ENCODE results near the gene DNM2. TPM values are rescaled to one million over a fixed set of nuclear protein-coding genes. Genes with fewer than 3 reads are reported as not detected.

Gene DNM2
- total and polyA plus RNA-seq, 2 of the 13 experiments (the other 11 are each of a cell fraction or from before 2014, with no cell fraction given): 41.7 to 59.8 TPM

- TF ChIP-seq BHLHE40 (IDR thresholded peaks at IDR 0.05; ENCODE audit: low read length) (no peak), ZNF644 (CRISPR knock-in tag; IDR thresholded peaks at IDR 0.05; ENCODE audit: low read depth) (no peak), ATRX (CRISPR knock-in tag; IDR thresholded peaks at IDR 0.05; ENCODE audit: borderline replicate concordance) (no peak), ZNF354B (CRISPR knock-in tag; IDR thresholded peaks at IDR 0.05) (no peak), SAFB2 (CRISPR knock-in tag; IDR thresholded peaks at IDR 0.05; ENCODE audit: borderline replicate concordance, low read depth) (no peak), CBX1 (IDR thresholded peaks at IDR 0.05; ENCODE audit: low read depth) (no peak), CCDC6 (CRISPR knock-in tag; IDR thresholded peaks at IDR 0.05) (no peak), MAX (IDR thresholded peaks at IDR 0.05) (peak; percentile 48; the same call in 1 of the 2 replicates), PHF20 (CRISPR knock-in tag; IDR thresholded peaks at IDR 0.05) (no peak), DNMT3B (CRISPR knock-in tag; conservative IDR thresholded peaks at IDR 0.05) (no peak), PBX3 (CRISPR knock-in tag; IDR thresholded peaks at IDR 0.05; ENCODE audit: borderline replicate concordance) (no peak), NCOA1 (CRISPR knock-in tag; IDR thresholded peaks at IDR 0.05) (no peak), ZNF720 (CRISPR knock-in tag; IDR thresholded peaks at IDR 0.05) (no peak), ATF1 (CRISPR knock-in tag; IDR thresholded peaks at IDR 0.05) (no peak), ZBTB46 (CRISPR knock-in tag; IDR thresholded peaks at IDR 0.05; ENCODE audit: borderline replicate concordance) (no peak), ZNF207 (IDR thresholded peaks at IDR 0.05; ENCODE audit: borderline replicate concordance) (no peak), ZNF616 (CRISPR knock-in tag; IDR thresholded peaks at IDR 0.05; ENCODE audit: low read depth) (no peak), SNAPC2 (CRISPR knock-in tag; IDR thresholded peaks at IDR 0.05) (peak; percentile 79), GTF2F1 (IDR thresholded peaks at IDR 0.05; ENCODE audit: low read length) (no peak), ZSCAN21 (CRISPR knock-in tag; IDR thresholded peaks at IDR 0.05; ENCODE audit: borderline replicate concordance) (no peak), SIX4 (CRISPR knock-in tag; IDR thresholded peaks at IDR 0.05) (no peak), PATZ1 (CRISPR knock-in tag; IDR thresholded peaks at IDR 0.05) (no peak; the same call in 1 of the 2 replicates), MTERF4 (CRISPR knock-in tag; IDR thresholded peaks at IDR 0.05) (no peak), TRIM22 (IDR thresholded peaks at IDR 0.05) (no peak)
These were observed 51.9 kb downstream of the DNM2 start (continued) for GRCh38 chr19:10769533-10770491.

Data from HepG2 (cell line).